ENCODE data around the gene TMC7. TPM values are rescaled to one million over a fixed set of nuclear protein-coding genes. Genes with fewer than 3 reads are reported as not detected.
A peak's percentile ranks its signal among the peaks of the same experiment; 100 is the strongest.

Gene TMC7
- total RNA-seq, 6 experiments from 2014 or later: 0.16 to 0.37 (median 0.27) TPM

- peaks cover 0 to 8% (median 0%) of the 10 kb centered on the region in 4 donors for H3K4me1 ChIP-seq
- H3K4me3 ChIP-seq: no peak overlapping the region
- intact Hi-C loops (cut with DNase I): no loop called here
- TF ChIP-seq POLR2A (IDR thresholded peaks at IDR 0.05) (no peak), CTCF (IDR thresholded peaks at IDR 0.05) (no peak)
- no peaks in the 10 kb centered on the region for H3K9me3 ChIP-seq
- H3K36me3 ChIP-seq: no peaks in the 10 kb centered on the region
- no peak for DNase-seq
- ATAC-seq: peak in 1 of 4 donors; percentile 9
- no peak overlapping the region for H3K27ac ChIP-seq
- WGBS (ENCODE audit: insufficient coverage, low coverage, low lambda C conversion rate, missing lambda C conversion rate): 93% methylated on average over 3 of the region's 4 CpGs
- no peaks in the 10 kb centered on the region for H3K27me3 ChIP-seq
These were observed 15.3 kb downstream of the TMC7 start for GRCh38 chr16:18999045-18999393.

- no peaks in the 10 kb centered on the region for H3K9me3 ChIP-seq
- no peak for ATAC-seq
- TF ChIP-seq POLR2A (IDR thresholded peaks at IDR 0.05) (no peak), CTCF (IDR thresholded peaks at IDR 0.05) (no peak)
These were observed 18.1 kb downstream of the TMC7 start for GRCh38 chr16:19001788-19002187.

GRCh38 chr16:19003935-19004334 is 20.2 kb downstream of the TMC7 start:
- no peak for TF ChIP-seq POLR2A (IDR thresholded peaks at IDR 0.05)
- WGBS (ENCODE audit: insufficient coverage, low coverage, low lambda C conversion rate, missing lambda C conversion rate): 61% methylated on average over 4 of the region's 4 CpGs

More at GRCh38 chr16:19001788-19002187, 18.1 kb downstream of the TMC7 start:
- H3K4me3 ChIP-seq: no peak overlapping the region
- no peak for DNase-seq
- H3K36me3 ChIP-seq: no peaks in the 10 kb centered on the region
- intact Hi-C loops (cut with DNase I): no loop called here
- WGBS (ENCODE audit: insufficient coverage, low coverage, low lambda C conversion rate, missing lambda C conversion rate): no CpG with 5 or more reads among the region's 4 CpGs
- peaks cover 0 to 8% (median 0%) of the 10 kb centered on the region in 4 donors for H3K4me1 ChIP-seq
- no peaks in the 10 kb centered on the region for H3K27me3 ChIP-seq
- H3K27ac ChIP-seq: no peak overlapping the region

GRCh38 chr16:19005561-19006445 is 22.1 kb downstream of the TMC7 start:
- 72% methylated on average over 12 of the region's 16 CpGs for WGBS (ENCODE audit: insufficient coverage, low coverage, low lambda C conversion rate, missing lambda C conversion rate)
- no peaks in the 10 kb centered on the region for H3K27me3 ChIP-seq
- no peak overlapping the region for H3K27ac ChIP-seq
- ATAC-seq (no peak), DNase-seq (no peak)
- TF ChIP-seq CTCF (IDR thresholded peaks at IDR 0.05) (no peak), POLR2A (IDR thresholded peaks at IDR 0.05) (no peak)
- intact Hi-C loops (cut with DNase I): no loop called here
- H3K36me3 ChIP-seq: no peaks in the 10 kb centered on the region
- no peaks in the 10 kb centered on the region for H3K4me1 ChIP-seq
- no peaks in the 10 kb centered on the region for H3K9me3 ChIP-seq
- no peak overlapping the region for H3K4me3 ChIP-seq

More at GRCh38 chr16:19003935-19004334, 20.2 kb downstream of the TMC7 start:
- no peaks in the 10 kb centered on the region for H3K4me1 ChIP-seq
- no peaks in the 10 kb centered on the region for H3K27me3 ChIP-seq
- H3K4me3 ChIP-seq: no peak overlapping the region
- H3K36me3 ChIP-seq: no peaks in the 10 kb centered on the region
- ATAC-seq (no peak), DNase-seq (no peak)
- no peak overlapping the region for H3K27ac ChIP-seq
- no peaks in the 10 kb centered on the region for H3K9me3 ChIP-seq
- intact Hi-C loops (cut with DNase I): no loop called here

Data from right lobe of liver (tissue), 6 donors.